Measurements from ENCODE around the gene GTF2F2.

GTF2F2 gene

DNA sequence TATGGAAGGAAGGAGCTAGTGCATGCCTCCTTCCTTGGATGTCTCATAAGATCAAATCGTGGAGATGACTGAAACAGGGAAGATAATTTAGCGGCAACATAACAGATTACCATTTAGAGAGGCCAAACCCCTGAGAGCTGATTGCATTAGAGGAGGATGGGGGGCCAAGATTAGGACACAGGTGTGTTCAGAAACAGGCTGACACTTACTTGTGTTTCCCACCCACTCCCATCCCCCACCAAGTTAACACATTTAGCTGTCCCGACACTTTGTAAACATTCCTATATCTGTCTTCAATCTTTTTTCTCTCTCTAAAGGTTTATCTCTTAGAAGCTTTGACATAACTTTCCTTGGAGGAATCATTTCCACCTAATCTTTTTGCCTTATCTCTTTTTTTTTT lies 129.4 kb downstream of the GTF2F2 start:
- no peak for DNase-seq (ENCODE audit: low read depth)
- TF ChIP-seq, protein P1, sequence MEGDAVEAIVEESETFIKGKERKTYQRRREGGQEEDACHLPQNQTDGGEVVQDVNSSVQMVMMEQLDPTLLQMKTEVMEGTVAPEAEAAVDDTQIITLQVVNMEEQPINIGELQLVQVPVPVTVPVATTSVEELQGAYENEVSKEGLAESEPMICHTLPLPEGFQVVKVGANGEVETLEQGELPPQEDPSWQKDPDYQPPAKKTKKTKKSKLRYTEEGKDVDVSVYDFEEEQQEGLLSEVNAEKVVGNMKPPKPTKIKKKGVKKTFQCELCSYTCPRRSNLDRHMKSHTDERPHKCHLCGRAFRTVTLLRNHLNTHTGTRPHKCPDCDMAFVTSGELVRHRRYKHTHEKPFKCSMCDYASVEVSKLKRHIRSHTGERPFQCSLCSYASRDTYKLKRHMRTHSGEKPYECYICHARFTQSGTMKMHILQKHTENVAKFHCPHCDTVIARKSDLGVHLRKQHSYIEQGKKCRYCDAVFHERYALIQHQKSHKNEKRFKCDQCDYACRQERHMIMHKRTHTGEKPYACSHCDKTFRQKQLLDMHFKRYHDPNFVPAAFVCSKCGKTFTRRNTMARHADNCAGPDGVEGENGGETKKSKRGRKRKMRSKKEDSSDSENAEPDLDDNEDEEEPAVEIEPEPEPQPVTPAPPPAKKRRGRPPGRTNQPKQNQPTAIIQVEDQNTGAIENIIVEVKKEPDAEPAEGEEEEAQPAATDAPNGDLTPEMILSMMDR (conservative IDR thresholded peaks at IDR 0.05; ENCODE audit: low read depth, low read length), result no peak
- no peak overlapping the region for H3K4me3 ChIP-seq (ENCODE audit: low read length)

DNA sequence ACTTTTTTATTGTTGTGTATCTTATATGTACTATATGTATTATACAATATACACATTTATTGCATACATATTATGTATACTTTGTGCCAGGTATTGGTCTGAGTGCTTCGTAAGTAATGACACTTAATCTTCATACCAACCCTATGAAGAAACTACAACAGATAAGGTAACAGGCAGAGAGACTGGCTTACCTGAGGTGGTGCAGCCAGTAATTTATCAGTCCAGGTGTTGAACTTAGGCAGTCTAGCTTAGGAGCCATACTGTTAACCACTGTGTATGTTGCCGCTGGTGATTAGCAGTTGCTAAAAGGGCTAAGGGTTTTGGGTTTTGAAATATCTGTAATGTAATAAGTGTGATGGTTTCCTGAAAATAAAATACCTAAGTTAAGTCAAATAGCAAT lies 134.1 kb downstream of the GTF2F2 start:
- DNase-seq (ENCODE audit: low read depth), result no peak
- TF ChIP-seq, protein P1 (conservative IDR thresholded peaks at IDR 0.05; ENCODE audit: low read depth, low read length), result no peak
- no peak overlapping the region for H3K4me3 ChIP-seq (ENCODE audit: low read length)

- no peak for DNase-seq (ENCODE audit: low read depth)
- TF ChIP-seq, protein P1 (conservative IDR thresholded peaks at IDR 0.05; ENCODE audit: low read depth, low read length), result no peak
- H3K4me3 ChIP-seq (ENCODE audit: low read length), result no peak overlapping the region
These were observed 135.1 kb downstream of the GTF2F2 start for GRCh38 chr13:45255247-45255987.

- TF ChIP-seq, protein P1 (conservative IDR thresholded peaks at IDR 0.05; ENCODE audit: low read depth, low read length), result no peak
These were observed 135.9 kb downstream of the GTF2F2 start for GRCh38 chr13:45256254-45256653.

DNA sequence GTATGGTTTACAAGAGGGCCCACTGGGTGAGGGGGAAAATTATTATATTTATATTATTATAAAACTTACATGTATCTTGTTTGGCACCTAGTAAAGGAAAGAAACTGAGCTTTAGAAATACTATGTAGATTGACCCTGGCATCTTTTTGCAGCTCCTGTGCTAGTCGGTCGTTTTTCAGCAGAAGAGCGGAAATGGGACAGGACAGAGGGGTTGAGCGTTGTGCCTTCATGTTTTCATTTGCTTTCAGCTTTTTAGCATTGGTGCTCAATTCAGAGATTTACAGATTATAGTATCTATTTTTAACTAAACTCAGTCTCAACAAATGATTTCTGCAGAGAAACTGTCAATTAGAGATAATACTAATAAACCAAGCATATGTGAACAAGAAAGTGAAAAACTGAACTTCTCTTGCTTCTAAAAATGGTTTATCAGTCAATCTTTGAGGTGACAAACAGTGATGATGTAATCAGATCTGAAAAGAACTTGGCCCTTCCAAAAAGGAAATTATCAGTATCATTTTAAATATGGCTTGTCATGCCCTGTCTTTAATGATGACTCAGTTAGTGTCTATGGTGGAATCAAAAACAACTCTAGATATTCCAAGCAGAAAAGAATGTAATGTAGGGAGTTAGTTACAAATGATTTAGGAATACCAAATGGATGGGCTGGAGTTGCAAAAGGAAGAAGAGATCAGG lies 137.5 kb downstream of the GTF2F2 start:
- DNase-seq (ENCODE audit: low read depth), result no peak
- TF ChIP-seq, protein P1 (conservative IDR thresholded peaks at IDR 0.05; ENCODE audit: low read depth, low read length), result no peak
- H3K4me3 ChIP-seq (ENCODE audit: low read length), result no peak overlapping the region

More at GRCh38 chr13:45256254-45256653, 135.9 kb downstream of the GTF2F2 start:
- DNase-seq (ENCODE audit: low read depth), result no peak
- H3K4me3 ChIP-seq (ENCODE audit: low read length), result no peak overlapping the region

DNA sequence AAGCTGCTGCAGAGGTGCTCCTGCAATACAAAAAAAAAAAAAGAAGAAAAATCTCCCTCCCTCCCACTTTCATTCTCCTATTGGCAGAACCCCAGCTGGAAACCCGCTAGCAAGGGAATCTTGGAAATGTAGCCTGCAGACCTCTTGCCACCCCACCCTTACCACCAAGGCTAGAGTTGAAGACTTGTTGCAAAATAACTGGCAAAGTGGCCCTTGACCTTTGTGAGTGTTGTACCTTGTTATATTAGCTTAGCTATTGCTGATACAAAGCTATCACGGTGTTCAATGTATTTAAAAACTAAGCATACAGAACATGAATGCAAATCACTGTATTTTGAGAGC lies 138.0 kb downstream of the GTF2F2 start:
- TF ChIP-seq, protein P1 (conservative IDR thresholded peaks at IDR 0.05; ENCODE audit: low read depth, low read length), result no peak
- DNase-seq (ENCODE audit: low read depth), result no peak
- no peak overlapping the region for H3K4me3 ChIP-seq (ENCODE audit: low read length)

DNA sequence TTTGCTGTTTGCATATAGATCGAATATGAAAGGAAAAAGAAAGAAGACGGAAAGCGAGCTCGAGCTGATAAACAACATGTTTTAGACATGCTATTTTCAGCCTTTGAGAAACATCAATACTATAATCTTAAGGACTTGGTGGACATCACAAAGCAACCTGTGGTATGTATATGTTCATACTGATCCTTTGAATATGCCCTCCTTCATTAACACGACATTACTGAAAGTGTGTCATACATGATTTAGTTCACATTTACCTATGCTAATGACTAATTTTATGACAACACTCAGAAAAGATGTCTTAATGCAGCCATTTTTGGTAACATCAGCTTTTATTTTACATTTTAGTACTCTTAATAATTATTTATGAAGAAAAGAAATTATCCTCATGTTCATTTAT lies 146.9 kb downstream of the GTF2F2 start:
- DNase-seq (ENCODE audit: low read depth), result no peak
- TF ChIP-seq, protein P1 (conservative IDR thresholded peaks at IDR 0.05; ENCODE audit: low read depth, low read length), result no peak

More for the DNA sequence above, 146.9 kb downstream of the GTF2F2 start:
- no peak overlapping the region for H3K4me3 ChIP-seq (ENCODE audit: low read length)

Measured in retinal pigment epithelial cell (primary cell).